GM12864 (cell line): ENCODE results near the gene INPP4B.

ENCODE experiments used
- DNase-seq: peaks from one replicate; pipeline ENCODE4 v3.0.0-alpha.2; 2011; ENCODE audit warnings: low read depth
- H3K4me3 ChIP-seq: 2 replicates; pipeline ENCODE4 v1.5.1; 2011; ENCODE audit warnings: mild to moderate bottlenecking, low read depth, low read length, control low read depth
- CTCF ChIP-seq: IDR thresholded peaks from 2 replicates; pipeline ENCODE4 v1.5.1; 2011; ENCODE audit warnings: low read depth, mild to moderate bottlenecking, moderate library complexity, low read length, control low read depth, inconsistent platforms; ENCODE audit errors: missing control alignments

INPP4B gene

DNA sequence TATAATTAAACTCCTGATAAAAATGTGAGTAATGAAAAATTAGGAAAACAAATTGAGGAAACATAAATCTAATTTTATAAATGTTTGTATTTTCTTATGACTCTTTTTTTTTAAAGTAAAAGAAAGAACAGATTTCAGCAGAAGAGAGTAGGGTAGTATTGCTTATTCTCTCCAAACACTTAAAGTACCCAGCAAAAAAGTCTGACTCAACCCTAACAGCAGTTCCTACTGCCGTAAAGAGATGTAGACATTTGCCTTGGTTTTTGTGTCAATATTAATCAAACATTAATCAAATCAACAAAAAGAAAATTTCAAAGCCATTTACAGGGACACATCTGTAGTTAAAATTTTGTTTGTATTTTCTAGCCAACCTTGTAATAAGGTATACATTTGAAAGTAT is 701.3 kb downstream of the INPP4B start:
- TF ChIP-seq CTCF: no peak
- DNase-seq: no peak

GRCh38 chr4:142142366-142143054 is 703.6 kb downstream of the INPP4B start:
- H3K4me3 ChIP-seq: no peak overlapping the region
- no peak for TF ChIP-seq CTCF
- no peak for DNase-seq

More for the DNA sequence above, 701.3 kb downstream of the INPP4B start:
- H3K4me3 ChIP-seq: no peak overlapping the region

GRCh38 chr4:142141224-142141623 is 704.9 kb downstream of the INPP4B start:
- no peak for DNase-seq
- H3K4me3 ChIP-seq: no peak overlapping the region
- TF ChIP-seq CTCF: no peak

- no peak for TF ChIP-seq CTCF
- DNase-seq: no peak
- no peak overlapping the region for H3K4me3 ChIP-seq
Measured at GRCh38 chr4:142130666-142131065, 715.4 kb downstream of the INPP4B start.

- H3K4me3 ChIP-seq: no peak overlapping the region
- DNase-seq: no peak
- no peak for TF ChIP-seq CTCF
Measured at GRCh38 chr4:142129931-142130330, 716.2 kb downstream of the INPP4B start.

- no peak overlapping the region for H3K4me3 ChIP-seq
- TF ChIP-seq CTCF: no peak
- DNase-seq: no peak
Measured at GRCh38 chr4:142129473-142129872, 716.6 kb downstream of the INPP4B start.

DNA sequence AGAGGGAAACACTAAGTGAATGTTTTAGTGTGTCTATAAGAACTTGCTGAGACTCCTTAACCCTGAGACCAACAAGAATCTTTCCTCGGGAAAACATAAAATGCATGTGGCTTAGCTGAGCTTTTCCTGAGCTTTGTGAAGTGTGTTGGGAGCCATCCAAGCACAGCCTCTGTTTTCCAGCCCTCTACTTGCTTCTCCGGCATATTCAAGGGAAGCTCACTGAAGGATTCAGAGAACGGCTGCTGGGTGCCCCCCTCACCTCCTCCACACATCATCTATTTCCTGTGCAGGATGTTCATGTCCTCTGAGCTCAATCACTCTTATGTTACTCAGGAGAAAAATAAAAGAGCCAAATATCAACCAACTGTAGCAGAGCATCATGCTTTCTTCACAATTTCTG is 717.6 kb downstream of the INPP4B start:
- TF ChIP-seq CTCF: no peak
- no peak overlapping the region for H3K4me3 ChIP-seq
- no peak for DNase-seq
